ENCODE data around the gene TOB2.

GRCh38 chr22:41445129-41446056 lies 1.2 kb downstream of the TOB2 start:
- no peak for TF ChIP-seq CTCF (IDR thresholded peaks at IDR 0.05)
- TF ChIP-seq POLR2A (IDR thresholded peaks at IDR 0.05): no peak

Data from uterus (tissue), 2 donors.